ENCODE data around the gene CHRDL2. TPM values are rescaled to one million over a fixed set of nuclear protein-coding genes. Genes with fewer than 3 reads are reported as not detected.
A peak's percentile ranks its signal among the peaks of the same experiment; 100 is the strongest.

CHRDL2 gene
- total and polyA plus RNA-seq, 7 experiments from 2014 or later, result not detected

GRCh38 chr11:74729397-74729796, 1.8 kb downstream of the CHRDL2 start:
- no peak for DNase-seq
- no peak overlapping the region for H3K27ac ChIP-seq (ENCODE audit: low read depth, low read length)
- H3K4me3 Mint-ChIP-seq, result peak overlapping the region in 1 of 10 donors; percentile 29
- H3K9me3 ChIP-seq (ENCODE audit: control insufficient read depth in 2 of 3, low read length in 3 of 3), result no peaks in the 10 kb centered on the region
- H3K4me1 Mint-ChIP-seq, result peaks cover 4 to 16% (median 10%) of the 10 kb centered on the region in 7 donors
- peaks cover 0 to 6% (median 0%) of the 10 kb centered on the region in 5 donors for H3K36me3 Mint-ChIP-seq
- POLR2A ChIA-PET, result no interaction called here
- intact Hi-C loops (cut with micrococcal nuclease), result no loop called here
- CTCF ChIA-PET, result interaction anchor here (0.7 to 1.0 kb wide), 2 partner anchors 11 to 27 kb away, joined by 3 read pairs; no protein-coding TSS in a partner anchor
- peaks cover 0 to 4% of the 10 kb centered on the region in 2 donors for H3K4me1 ChIP-seq (ENCODE audit: control insufficient read depth in 2 of 2, insufficient read depth in 2 of 2, low read length in 2 of 2)
- H3K27me3 ChIP-seq (ENCODE audit: control insufficient read depth in 2 of 2, insufficient read depth in 2 of 2, low read length in 2 of 2), result no peaks in the 10 kb centered on the region
- no peaks in the 10 kb centered on the region for H3K36me3 ChIP-seq (ENCODE audit: control insufficient read depth in 2 of 3, insufficient read depth in 3 of 3, low read length in 3 of 3)
- H3K9me3 Mint-ChIP-seq, result peaks cover 0 to 1% (median 0%) of the 10 kb centered on the region in 11 donors
- H3K27ac Mint-ChIP-seq, result no peak overlapping the region
- H3K27me3 Mint-ChIP-seq, result peaks cover 48 to 74% (median 50%) of the 10 kb centered on the region in 5 donors
- H3K4me3 ChIP-seq (ENCODE audit: low read length), result no peak overlapping the region
- ATAC-seq, result no peak

GRCh38 chr11:74726547-74727182, 4.6 kb downstream of the CHRDL2 start:
- Histone ChIP-seq H3K9me3 (ENCODE audit: control insufficient read depth in 2 of 3, low read length in 3 of 3) (no peaks in the 10 kb centered on the region), H3K27me3 (ENCODE audit: control insufficient read depth in 2 of 2, insufficient read depth in 2 of 2, low read length in 2 of 2) (no peaks in the 10 kb centered on the region), H3K27ac (ENCODE audit: low read depth, low read length) (no peak overlapping the region), H3K4me3 (ENCODE audit: low read length) (no peak overlapping the region), H3K4me1 (ENCODE audit: control insufficient read depth in 2 of 2, insufficient read depth in 2 of 2, low read length in 2 of 2) (peaks cover 0 to 4% of the 10 kb centered on the region in 2 donors), H3K36me3 (ENCODE audit: control insufficient read depth in 2 of 3, insufficient read depth in 3 of 3, low read length in 3 of 3) (no peaks in the 10 kb centered on the region)
- peaks cover 0 to 1% (median 0%) of the 10 kb centered on the region in 11 donors for H3K9me3 Mint-ChIP-seq
- POLR2A ChIA-PET, result no interaction called here
- no peak overlapping the region for H3K4me3 Mint-ChIP-seq
- ATAC-seq, result peak; percentile 94
- H3K36me3 Mint-ChIP-seq, result no peaks in the 10 kb centered on the region
- H3K27ac Mint-ChIP-seq, result no peak overlapping the region
- CTCF ChIA-PET, result interaction anchor here (0.9 to 1.7 kb wide), 5 partner anchors 9 to 26 kb away, joined by 3 to 9 read pairs (median 4); no protein-coding TSS in a partner anchor
- intact Hi-C loops (cut with micrococcal nuclease), result loop anchor here in 1 of 2 donors (1.0 kb wide), 1 partner anchor 24 kb away; no protein-coding TSS in a partner anchor
- peak in 8 of 9 donors; percentile 25 to 49 (median 38) for DNase-seq
- peaks cover 0 to 11% (median 5%) of the 10 kb centered on the region in 7 donors for H3K4me1 Mint-ChIP-seq
- H3K27me3 Mint-ChIP-seq, result peaks cover 25 to 66% (median 26%) of the 10 kb centered on the region in 5 donors

- no peaks in the 10 kb centered on the region for H3K36me3 ChIP-seq (ENCODE audit: control insufficient read depth in 2 of 3, insufficient read depth in 3 of 3, low read length in 3 of 3)
Measured at GRCh38 chr11:74725701-74726100, 5.5 kb downstream of the CHRDL2 start.

GRCh38 chr11:74723511-74723910, 7.7 kb downstream of the CHRDL2 start:
- Mint-ChIP-seq H3K4me3 (no peak overlapping the region), H3K9me3 (no peaks in the 10 kb centered on the region), H3K4me1 (peaks cover 0 to 6% (median 0%) of the 10 kb centered on the region in 7 donors), H3K27ac (no peak overlapping the region), H3K36me3 (no peaks in the 10 kb centered on the region), H3K27me3 (peaks cover 0 to 39% (median 10%) of the 10 kb centered on the region in 5 donors)
- Histone ChIP-seq H3K27me3 (ENCODE audit: control insufficient read depth in 2 of 2, insufficient read depth in 2 of 2, low read length in 2 of 2) (no peaks in the 10 kb centered on the region), H3K4me3 (ENCODE audit: low read length) (no peak overlapping the region), H3K36me3 (ENCODE audit: control insufficient read depth in 2 of 3, insufficient read depth in 3 of 3, low read length in 3 of 3) (no peaks in the 10 kb centered on the region), H3K9me3 (ENCODE audit: control insufficient read depth in 2 of 3, low read length in 3 of 3) (no peaks in the 10 kb centered on the region), H3K4me1 (ENCODE audit: control insufficient read depth in 2 of 2, insufficient read depth in 2 of 2, low read length in 2 of 2) (peaks cover 0 to 4% of the 10 kb centered on the region in 2 donors), H3K27ac (ENCODE audit: low read depth, low read length) (no peak overlapping the region)
- ChIA-PET POLR2A (no interaction called here), CTCF (interaction anchor here (1.5 kb wide), 1 partner anchor 11 kb away, joined by 3 read pairs; no protein-coding TSS in a partner anchor)
- intact Hi-C loops (cut with micrococcal nuclease), result no loop called here
- no peak for ATAC-seq
- DNase-seq, result no peak

More at GRCh38 chr11:74725701-74726100, 5.5 kb downstream of the CHRDL2 start:
- Histone ChIP-seq H3K9me3 (ENCODE audit: control insufficient read depth in 2 of 3, low read length in 3 of 3) (no peaks in the 10 kb centered on the region), H3K4me3 (ENCODE audit: low read length) (no peak overlapping the region), H3K27ac (ENCODE audit: low read depth, low read length) (no peak overlapping the region), H3K4me1 (ENCODE audit: control insufficient read depth in 2 of 2, insufficient read depth in 2 of 2, low read length in 2 of 2) (peaks cover 0 to 4% of the 10 kb centered on the region in 2 donors), H3K27me3 (ENCODE audit: control insufficient read depth in 2 of 2, insufficient read depth in 2 of 2, low read length in 2 of 2) (no peaks in the 10 kb centered on the region)
- Mint-ChIP-seq H3K9me3 (peaks cover 0 to 1% (median 0%) of the 10 kb centered on the region in 11 donors), H3K4me3 (no peak overlapping the region), H3K36me3 (no peaks in the 10 kb centered on the region), H3K27ac (no peak overlapping the region), H3K27me3 (peaks cover 21 to 61% (median 22%) of the 10 kb centered on the region in 5 donors), H3K4me1 (peaks cover 0 to 7% (median under 1%) of the 10 kb centered on the region in 7 donors)
- no peak for ATAC-seq
- DNase-seq, result no peak
- POLR2A ChIA-PET, result no interaction called here
- CTCF ChIA-PET, result interaction anchor here (1.2 to 1.7 kb wide), 3 partner anchors 14 to 25 kb away, joined by 4 to 9 read pairs (median 6); no protein-coding TSS in a partner anchor
- intact Hi-C loops (cut with micrococcal nuclease), result loop anchor here in 1 of 2 donors (1.0 kb wide), 1 partner anchor 23 kb away; no protein-coding TSS in a partner anchor

GRCh38 chr11:74721479-74721835, 9.8 kb downstream of the CHRDL2 start:
- H3K27ac Mint-ChIP-seq, result no peak overlapping the region
- ChIA-PET POLR2A (no interaction called here), CTCF (no interaction called here)
- no peak overlapping the region for H3K4me3 Mint-ChIP-seq
- Histone ChIP-seq H3K27ac (ENCODE audit: low read depth, low read length) (no peak overlapping the region), H3K9me3 (ENCODE audit: control insufficient read depth in 2 of 3, low read length in 3 of 3) (no peaks in the 10 kb centered on the region), H3K36me3 (ENCODE audit: control insufficient read depth in 2 of 3, insufficient read depth in 3 of 3, low read length in 3 of 3) (no peaks in the 10 kb centered on the region), H3K4me3 (ENCODE audit: low read length) (no peak overlapping the region), H3K27me3 (ENCODE audit: control insufficient read depth in 2 of 2, insufficient read depth in 2 of 2, low read length in 2 of 2) (no peaks in the 10 kb centered on the region), H3K4me1 (ENCODE audit: control insufficient read depth in 2 of 2, insufficient read depth in 2 of 2, low read length in 2 of 2) (peaks cover 0 to 3% of the 10 kb centered on the region in 2 donors)
- ATAC-seq (no peak), DNase-seq (no peak)
- H3K4me1 Mint-ChIP-seq, result peaks cover 0 to 6% (median 0%) of the 10 kb centered on the region in 7 donors
- intact Hi-C loops (cut with micrococcal nuclease), result no loop called here
- peaks cover 0 to 4% (median 0%) of the 10 kb centered on the region in 11 donors for H3K9me3 Mint-ChIP-seq
- no peaks in the 10 kb centered on the region for H3K36me3 Mint-ChIP-seq
- H3K27me3 Mint-ChIP-seq, result peaks cover 0 to 28% (median 10%) of the 10 kb centered on the region in 5 donors

GRCh38 chr11:74720596-74721478, 10.4 kb downstream of the CHRDL2 start:
- intact Hi-C loops (cut with micrococcal nuclease), result no loop called here
- H3K27me3 ChIP-seq (ENCODE audit: control insufficient read depth in 2 of 2, insufficient read depth in 2 of 2, low read length in 2 of 2), result no peaks in the 10 kb centered on the region
- no peaks in the 10 kb centered on the region for H3K36me3 ChIP-seq (ENCODE audit: control insufficient read depth in 2 of 3, insufficient read depth in 3 of 3, low read length in 3 of 3)
- ChIA-PET CTCF (no interaction called here), POLR2A (no interaction called here)
- Mint-ChIP-seq H3K27me3 (peaks cover 0 to 26% (median 8%) of the 10 kb centered on the region in 5 donors), H3K36me3 (no peaks in the 10 kb centered on the region), H3K4me3 (no peak overlapping the region), H3K4me1 (peaks cover 0 to 4% (median 0%) of the 10 kb centered on the region in 7 donors), H3K9me3 (peaks cover 0 to 4% (median 0%) of the 10 kb centered on the region in 11 donors), H3K27ac (no peak overlapping the region)
- no peak overlapping the region for H3K4me3 ChIP-seq (ENCODE audit: low read length)
- no peaks in the 10 kb centered on the region for H3K4me1 ChIP-seq (ENCODE audit: control insufficient read depth in 2 of 2, insufficient read depth in 2 of 2, low read length in 2 of 2)
- no peak overlapping the region for H3K27ac ChIP-seq (ENCODE audit: low read depth, low read length)
- DNase-seq (no peak), ATAC-seq (no peak)
- no peaks in the 10 kb centered on the region for H3K9me3 ChIP-seq (ENCODE audit: control insufficient read depth in 2 of 3, low read length in 3 of 3)
